RWPE2 (cell line): ENCODE results near the gene SLIRP.

Experiments used
- ATAC-seq: fragments of 200-7000 bp; cut with Tn5 transposase; 3 replicates; pipeline ENCODE4 v1.9.1; 2021; ENCODE audit warnings: low read depth
- DNase-seq: peaks from one replicate; pipeline ENCODE4 v3.0.0-alpha.2; 2020; ENCODE audit warnings: low spot score
- H3K27ac ChIP-seq: fragments of 450-650 bp; 2 replicates; pipeline ENCODE4 v1.5.1; 2017; ENCODE audit warnings: mild to moderate bottlenecking; ENCODE audit not compliant: poor library complexity, severe bottlenecking
- H3K27me3 ChIP-seq: fragments of 250-450 bp; sonication (Bioruptor Pico); 2 replicates; pipeline ENCODE4 v1.5.1; 2021; ENCODE audit warnings: mild to moderate bottlenecking, moderate library complexity; ENCODE audit not compliant: insufficient read depth, poor library complexity, severe bottlenecking
- H3K36me3 ChIP-seq: fragments of 250-450 bp; sonication (Bioruptor Pico); 2 replicates; pipeline ENCODE4 v1.5.1; 2020; ENCODE audit warnings: low read depth, mild to moderate bottlenecking, moderate library complexity
- H3K4me1 ChIP-seq: fragments of 250-450 bp; sonication (Bioruptor Pico); 2 replicates; pipeline ENCODE4 v1.5.1; 2021; ENCODE audit warnings: mild to moderate bottlenecking, moderate library complexity; ENCODE audit not compliant: insufficient read depth, poor library complexity, severe bottlenecking
- H3K4me3 ChIP-seq: fragments of 250-450 bp; sonication (Bioruptor Pico); 2 replicates; pipeline ENCODE4 v1.5.1; 2021; ENCODE audit warnings: mild to moderate bottlenecking, moderate library complexity; ENCODE audit not compliant: severe bottlenecking
- H3K9me3 ChIP-seq: fragments of 250-450 bp; sonication (Bioruptor Pico); 2 replicates; pipeline ENCODE4 v1.5.1; 2021; ENCODE audit warnings: mild to moderate bottlenecking, moderate library complexity; ENCODE audit not compliant: severe bottlenecking
- CTCF ChIP-seq: fragments of 450-650 bp; IDR thresholded peaks from one replicate; pipeline ENCODE4 v1.5.1; 2017; ENCODE audit warnings: mild to moderate bottlenecking, moderate library complexity; ENCODE audit not compliant: poor library complexity, severe bottlenecking

SLIRP gene

GRCh38 chr14:77714926-77715325 is 7.0 kb downstream of the SLIRP start:
- Histone ChIP-seq H3K9me3 (no peaks in the 10 kb centered on the region), H3K27me3 (no peaks in the 10 kb centered on the region), H3K4me3 (no peak overlapping the region), H3K36me3 (peaks cover 100% of the 10 kb centered on the region), H3K27ac (no peak overlapping the region), H3K4me1 (no peaks in the 10 kb centered on the region)
- TF ChIP-seq CTCF = no peak
- ATAC-seq (no peak), DNase-seq (no peak)

- Histone ChIP-seq H3K9me3 (no peaks in the 10 kb centered on the region), H3K27ac (no peak overlapping the region), H3K27me3 (no peaks in the 10 kb centered on the region), H3K36me3 (peaks cover 98% of the 10 kb centered on the region), H3K4me1 (no peaks in the 10 kb centered on the region), H3K4me3 (no peak overlapping the region)
- ATAC-seq = no peak
- DNase-seq = no peak
- TF ChIP-seq CTCF = no peak
These were observed 9.9 kb downstream of the SLIRP start for GRCh38 chr14:77717608-77718305.

GRCh38 chr14:77721437-77721836 is 13.5 kb downstream of the SLIRP start:
- Histone ChIP-seq H3K9me3 (no peaks in the 10 kb centered on the region), H3K4me3 (no peak overlapping the region), H3K27ac (no peak overlapping the region), H3K36me3 (peaks cover 97% of the 10 kb centered on the region), H3K27me3 (no peaks in the 10 kb centered on the region), H3K4me1 (no peaks in the 10 kb centered on the region)
- no peak for TF ChIP-seq CTCF
- DNase-seq (no peak), ATAC-seq (no peak)

GRCh38 chr14:77722301-77722700 is 14.4 kb downstream of the SLIRP start:
- no peak for TF ChIP-seq CTCF
- H3K4me3 ChIP-seq = no peak overlapping the region
- no peaks in the 10 kb centered on the region for H3K27me3 ChIP-seq
- H3K36me3 ChIP-seq = peaks cover 97% of the 10 kb centered on the region
- no peaks in the 10 kb centered on the region for H3K4me1 ChIP-seq
- H3K9me3 ChIP-seq = no peaks in the 10 kb centered on the region
- no peak overlapping the region for H3K27ac ChIP-seq
- DNase-seq (no peak), ATAC-seq (no peak)

GRCh38 chr14:77730976-77731497 is 23.1 kb downstream of the SLIRP start:
- no peaks in the 10 kb centered on the region for H3K27me3 ChIP-seq
- ATAC-seq = no peak
- DNase-seq = no peak
- no peaks in the 10 kb centered on the region for H3K9me3 ChIP-seq
- H3K4me1 ChIP-seq = no peaks in the 10 kb centered on the region
- no peak overlapping the region for H3K4me3 ChIP-seq
- no peak overlapping the region for H3K27ac ChIP-seq
- peaks cover 99% of the 10 kb centered on the region for H3K36me3 ChIP-seq
- no peak for TF ChIP-seq CTCF
